H1 (cell line): ENCODE results near the gene THUMPD3. TPM values are rescaled to one million over a fixed set of nuclear protein-coding genes. Genes with fewer than 3 reads are reported as not detected.

ENCODE experiments used
- CTCF ChIA-PET: fragments of 300-600 bp; sonication (Branson Sonifier 250); formaldehyde crosslinking; loops from one replicate; lab custom pipeline; 2021; ENCODE audit not compliant: partially characterized antibody; lab: Charles Lee
- POLR2A ChIA-PET: fragments of 300-600 bp; sonication (Branson Sonifier 250); formaldehyde crosslinking; loops from one replicate; lab custom pipeline; 2021; ENCODE audit warnings: inconsistent platforms; ENCODE audit not compliant: partially characterized antibody; lab: Charles Lee
- DNase-seq, 2 experiments: peaks; one replicate each; pipeline versions ENCODE4 v3.0.0 to v3.0.0-alpha.2; 2010 to 2022; ENCODE audit warnings: low spot score in 2 of 2, low read depth in 1 of 2, mixed read lengths in 1 of 2
- FAIRE-seq: peaks from 2 replicates; lab custom pipeline; 2011; peaks lifted over from hg19 to GRCh38; lab: Jason Lieb, UNC
- H2AFZ ChIP-seq: 2 replicates; pipeline ENCODE4 v1.8.1; 2012; ENCODE audit warnings: low read length, inconsistent platforms
- H2AK5ac ChIP-seq: 2 replicates; pipeline ENCODE4 v1.6.1; 2013; ENCODE audit warnings: low read depth, low read length
- H2BK120ac ChIP-seq: replicated peaks from 2 replicates; pipeline ENCODE3; 2013; ENCODE audit warnings: low read depth, low read length, inconsistent platforms
- H2BK12ac ChIP-seq: 2 replicates; pipeline ENCODE4 v1.6.1; 2013; ENCODE audit warnings: low read depth, low read length
- H2BK15ac ChIP-seq: 2 replicates; pipeline ENCODE4 v1.6.1; 2013; ENCODE audit warnings: low read length
- H2BK20ac ChIP-seq: 2 replicates; pipeline ENCODE4 v1.6.1; 2013; ENCODE audit warnings: low read length
- H2BK5ac ChIP-seq: 2 replicates; pipeline ENCODE4 v1.6.1; 2013; ENCODE audit warnings: low read depth, low read length
- H3K14ac ChIP-seq: 2 replicates; pipeline ENCODE4 v1.6.1; 2013; ENCODE audit warnings: inconsistent platforms; ENCODE audit not compliant: insufficient read length
- H3K18ac ChIP-seq: 2 replicates; pipeline ENCODE4 v1.6.1; 2013; ENCODE audit warnings: low read length; ENCODE audit errors: extremely low read depth
- H3K23ac ChIP-seq: 2 replicates; pipeline ENCODE4 v1.6.1; 2013; ENCODE audit warnings: inconsistent platforms; ENCODE audit not compliant: insufficient read length
- H3K23me2 ChIP-seq: 2 replicates; pipeline ENCODE4 v1.6.1; 2013; ENCODE audit warnings: low read depth, low read length
- H3K27ac ChIP-seq: 2 replicates; pipeline ENCODE4 v1.6.1; 2011; ENCODE audit warnings: low read depth, low read length, inconsistent platforms
- H3K27me3 ChIP-seq, 4 experiments: replicated peaks in 1 of 4; 1 replicate in 1 of 4; 2 replicates in 3 of 4; pipeline versions ENCODE4 v1.6.1 to v1.8.1; 2011 to 2013; ENCODE audit warnings: low read length in 3 of 4, mild to moderate bottlenecking in 3 of 4, inconsistent platforms in 2 of 4, mixed read lengths in 2 of 4, moderate library complexity in 1 of 4; ENCODE audit not compliant: control insufficient read depth in 3 of 4, insufficient read depth in 3 of 4; ENCODE audit errors: extremely low read depth in 1 of 4
- H3K36me3 ChIP-seq, 4 experiments: 2 replicates each; pipeline versions ENCODE4 v1.6.1 to v1.8.1; 2011 to 2013; ENCODE audit warnings: mild to moderate bottlenecking in 4 of 4, low read length in 3 of 4, moderate library complexity in 2 of 4, control low read depth in 1 of 4, inconsistent platforms in 1 of 4; ENCODE audit not compliant: insufficient read depth in 4 of 4, control insufficient read depth in 2 of 4
- H3K4ac ChIP-seq: replicated peaks from 2 replicates; pipeline ENCODE3; 2013; ENCODE audit warnings: low read length, low read depth, mixed read lengths, inconsistent platforms; ENCODE audit not compliant: insufficient read length
- H3K4me1 ChIP-seq, 4 experiments: replicated peaks in 1 of 4; 1 replicate in 1 of 4; 2 replicates in 3 of 4; pipeline versions ENCODE4 v1.6.1 to v1.8.1; 2011 to 2013; ENCODE audit warnings: low read length in 3 of 4, inconsistent platforms in 2 of 4, mixed read lengths in 1 of 4; ENCODE audit not compliant: insufficient read depth in 4 of 4, control insufficient read depth in 3 of 4
- H3K4me2 ChIP-seq, 2 experiments: 2 replicates each; pipeline versions ENCODE4 v1.6.1 to v1.8.1; 2011 to 2013; ENCODE audit warnings: low read depth in 2 of 2, low read length in 2 of 2, control low read depth in 1 of 2, inconsistent platforms in 1 of 2, mild to moderate bottlenecking in 1 of 2; ENCODE audit not compliant: insufficient read depth in 1 of 2
- H3K4me3 ChIP-seq, 4 experiments: fragments of 200-600, 300-600 bp in 1 of 4; sonication (generic), shearing (Covaris generic), sonication (Bioruptor Twin) in 1 of 4; 2 replicates each; pipeline versions ENCODE4 v1.5.1 to v1.8.1; 2011 to 2016; ENCODE audit warnings: low read length in 4 of 4, low read depth in 3 of 4, control low read depth in 2 of 4, inconsistent platforms in 2 of 4, mild to moderate bottlenecking in 2 of 4, mixed read lengths in 1 of 4, moderate library complexity in 1 of 4; ENCODE audit not compliant: insufficient read depth in 2 of 4; ENCODE audit errors: extremely low read depth in 1 of 4
- H3K56ac ChIP-seq: replicated peaks from 2 replicates; pipeline ENCODE3; 2013; ENCODE audit warnings: low read depth, mild to moderate bottlenecking, mixed read lengths, low read length, inconsistent platforms; ENCODE audit not compliant: insufficient read length
- H3K79me1 ChIP-seq: 2 replicates; pipeline ENCODE4 v1.6.1; 2013; ENCODE audit warnings: low read depth, low read length, control low read depth
- H3K79me2 ChIP-seq, 2 experiments: 2 replicates each; pipeline versions ENCODE4 v1.6.1 to v1.8.1; 2012 to 2013; ENCODE audit warnings: low read length in 2 of 2, mild to moderate bottlenecking in 2 of 2, inconsistent platforms in 1 of 2; ENCODE audit not compliant: insufficient read depth in 2 of 2, control insufficient read depth in 1 of 2
- H3K9ac ChIP-seq, 4 experiments: replicated peaks in 1 of 4; 1 replicate in 1 of 4; 2 replicates in 3 of 4; pipeline versions ENCODE4 v1.6.1 to v1.8.1; 2011 to 2013; ENCODE audit warnings: low read depth in 3 of 4, low read length in 3 of 4, control low read depth in 2 of 4, mild to moderate bottlenecking in 2 of 4, moderate library complexity in 2 of 4, inconsistent platforms in 1 of 4; ENCODE audit errors: extremely low read depth in 1 of 4
- H3K9me3 ChIP-seq, 2 experiments: 2 replicates each; pipeline versions ENCODE4 v1.6.1 to v1.8.1; 2012 to 2013; ENCODE audit warnings: mild to moderate bottlenecking in 2 of 2, moderate library complexity in 2 of 2, control low read depth in 1 of 2, inconsistent platforms in 1 of 2, low read depth in 1 of 2, low read length in 1 of 2, mixed read lengths in 1 of 2; ENCODE audit not compliant: insufficient read depth in 2 of 2
- H4K20me1 ChIP-seq, 2 experiments: replicated peaks in 1 of 2; 2 replicates each; pipeline versions ENCODE3 to v1.8.1; 2011 to 2013; ENCODE audit warnings: inconsistent platforms in 2 of 2, low read length in 2 of 2, mild to moderate bottlenecking in 1 of 2; ENCODE audit not compliant: insufficient read depth in 2 of 2, control insufficient read depth in 1 of 2
- H4K5ac ChIP-seq: 2 replicates; pipeline ENCODE4 v1.6.1; 2013; ENCODE audit warnings: low read length, low read depth, mixed read lengths, inconsistent platforms; ENCODE audit not compliant: insufficient read length
- H4K8ac ChIP-seq: 2 replicates; pipeline ENCODE4 v1.8.0; 2013; ENCODE audit warnings: mild to moderate bottlenecking, moderate library complexity, low read length, inconsistent platforms; ENCODE audit not compliant: insufficient read depth; ENCODE audit errors: extremely low read depth
- H4K91ac ChIP-seq: replicated peaks from 2 replicates; pipeline ENCODE3; 2013; ENCODE audit warnings: low read length, mixed read lengths, inconsistent platforms; ENCODE audit not compliant: insufficient read length
- CHD1 ChIP-seq: IDR thresholded peaks from 2 replicates; pipeline ENCODE4 v1.6.1; 2012; ENCODE audit warnings: low read depth, low read length, improper control_type of control experiment
- GABPA ChIP-seq: IDR thresholded peaks from 2 replicates; pipeline ENCODE4 v1.6.1; 2011; ENCODE audit warnings: mild to moderate bottlenecking, low read length, moderate library complexity, borderline replicate concordance; ENCODE audit not compliant: insufficient read depth
- KDM4A ChIP-seq: IDR thresholded peaks from one replicate; pipeline ENCODE4 v1.7.1; 2012; ENCODE audit warnings: low read depth, mild to moderate bottlenecking, moderate library complexity, low read length, inconsistent platforms; ENCODE audit not compliant: severe bottlenecking
- NRF1 ChIP-seq: IDR thresholded peaks from 2 replicates; pipeline ENCODE4 v1.6.1; 2011; ENCODE audit warnings: mild to moderate bottlenecking, low read depth, low read length, improper control_type of control experiment
- RFX5 ChIP-seq: IDR thresholded peaks from 2 replicates; pipeline ENCODE4 v1.6.1; 2011; ENCODE audit warnings: low read depth, low read length, improper control_type of control experiment, borderline replicate concordance
- SAP30 ChIP-seq: fragments of 300-600 bp; sonication (generic); IDR thresholded peaks from 2 replicates; pipeline ENCODE4 v1.7.1; 2012; ENCODE audit warnings: low read length, moderate library complexity, mild to moderate bottlenecking, inconsistent platforms; ENCODE audit not compliant: insufficient read depth, insufficient replicate concordance
- SP4 ChIP-seq: IDR thresholded peaks from 2 replicates; pipeline ENCODE4 v1.6.1; 2012; ENCODE audit warnings: low read length, inconsistent platforms
- TCF12 ChIP-seq: IDR thresholded peaks from 2 replicates; pipeline ENCODE4 v1.6.1; 2011; ENCODE audit warnings: low read depth, mild to moderate bottlenecking, low read length
- ZNF274 ChIP-seq: IDR thresholded peaks from 2 replicates; pipeline ENCODE4 v1.7.0; 2012; ENCODE audit warnings: low read length, borderline replicate concordance; ENCODE audit errors: extremely low read depth
- WGBS, 2 experiments: shearing (Covaris generic) in 1 of 2; methylation state at CpG; one replicate each; pipeline versions ENCODE4 v1.1.6 to v1.1.7; 2013 to 2015; ENCODE audit warnings: low lambda C conversion rate in 2 of 2, mixed read lengths in 2 of 2, inconsistent platforms in 1 of 2, low coverage in 1 of 2, missing lambda C conversion rate in 1 of 2; ENCODE audit not compliant: insufficient replicate concordance in 2 of 2, insufficient coverage in 1 of 2, insufficient read length in 1 of 2; ENCODE audit errors: extremely low coverage in 1 of 2, missing lambda C conversion rate in 1 of 2; 5-methylcytosine and 5-hydroxymethylcytosine counted together
- polyA plus RNA-seq, 7 experiments: library from polyadenylated mRNA; depleted of rRNA in 3 of 7; stranded (reverse) in 5 of 7; unstranded in 2 of 7; fragments of >200 nt in 5 of 7; fragments of 200-250 nt in 2 of 7; gene quantifications; 1 replicate in 5 of 7; 2 replicates in 1 of 7; 4 replicates in 1 of 7; pipeline versions ENCODE4 v1.2.1 to v1.2.3, GENCODE V29; 2011 to 2013; ENCODE audit warnings: missing spikeins in 2 of 7, mixed read lengths in 2 of 7
- total RNA-seq: library from RNA; stranded (reverse); fragmentation: NEBNext Ultra II Directional; extraction: Animal tissue kit (Norgen Biotek cat#: 25700); gene quantifications from 2 replicates; pipeline ENCODE4 v1.2.1, GENCODE V29; 2021
- TF ChIP-seq, protein P1 (sequence below): IDR thresholded peaks from 2 replicates; pipeline ENCODE4 v1.6.1; 2011; ENCODE audit warnings: low read depth, mild to moderate bottlenecking, low read length; ENCODE audit not compliant: insufficient read depth

The THUMPD3 gene
- total and polyA plus RNA-seq, 2 of the 8 experiments (the other 6 are each of a cell fraction or from before 2014, with no cell fraction given), result 26.7 to 68.9 TPM

DNA sequence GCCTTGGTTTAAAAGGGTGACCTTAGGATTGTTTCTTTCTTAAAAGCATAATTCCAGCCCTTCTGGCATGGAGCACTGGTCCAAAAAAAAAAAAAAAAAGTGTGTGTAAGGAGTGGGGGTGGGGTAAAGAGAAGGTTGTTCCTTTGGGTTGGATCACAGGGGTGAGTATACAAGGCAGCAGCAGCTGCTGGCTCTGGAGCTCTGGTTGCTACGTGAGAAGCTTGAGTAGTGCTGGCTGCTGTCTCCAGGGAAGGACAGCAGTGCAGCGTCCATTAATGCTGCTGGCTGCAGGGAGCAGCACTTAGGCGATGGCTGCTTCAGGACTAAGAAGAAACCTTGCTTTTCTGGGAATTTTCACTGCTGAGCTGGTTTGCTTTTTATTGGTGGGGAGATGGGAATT, 36.9 kb downstream of the THUMPD3 start:
- H2BK15ac ChIP-seq, result no peak overlapping the region
- no peak overlapping the region for H3K23ac ChIP-seq
- POLR2A ChIA-PET, result interaction anchor here (0.9 to 10.0 kb wide), 12 partner anchors 8 to 48 kb away, joined by 3 to 300 read pairs (median 4); partner anchors contain the start of gene THUMPD3
- H4K5ac ChIP-seq, result peak overlapping the region; percentile 45
- H3K23me2 ChIP-seq, result peaks cover 16% of the 10 kb centered on the region
- no peak overlapping the region for H2AK5ac ChIP-seq
- WGBS, 2 experiments, result 2% methylated on average over 3 of the region's 3 CpGs; no CpG with 5 or more reads in 1 of the 2 experiments
- peak overlapping the region; percentile 67; the same call in 1 of the 2 replicates for H3K27ac ChIP-seq
- no peak overlapping the region for H3K14ac ChIP-seq
- no peak overlapping the region for H4K91ac ChIP-seq
- H3K27me3 ChIP-seq, result no peaks in the 10 kb centered on the region
- peaks cover 72 to 86% of the 10 kb centered on the region in 2 experiments for H3K79me2 ChIP-seq
- peaks cover 8 to 33% (median 16%) of the 10 kb centered on the region in 4 experiments; a peak in 6 of 7 replicates for H3K4me1 ChIP-seq
- peak overlapping the region; percentile 95 to 99 (median 98) for H3K4me3 ChIP-seq
- no peak overlapping the region for H2BK120ac ChIP-seq
- no peak overlapping the region for H2BK5ac ChIP-seq
- H3K9ac ChIP-seq, result peak overlapping the region in 3 of 4 experiments; percentile 14 to 99 (median 66); a peak in 4 of 7 replicates
- no peak overlapping the region for H4K8ac ChIP-seq
- no peak overlapping the region for H2AFZ ChIP-seq
- FAIRE-seq, result peak; percentile 68
- H3K56ac ChIP-seq, result no peak overlapping the region
- peaks cover 9 to 15% of the 10 kb centered on the region in 2 experiments for H4K20me1 ChIP-seq
- H2BK12ac ChIP-seq, result no peak overlapping the region
- H3K18ac ChIP-seq, result no peak overlapping the region; the same call in 1 of the 2 replicates
- no peaks in the 10 kb centered on the region for H3K79me1 ChIP-seq
- H2BK20ac ChIP-seq, result no peak overlapping the region
- H3K36me3 ChIP-seq, result peaks cover 0 to 7% (median 3%) of the 10 kb centered on the region in 4 experiments; a peak in 5 of 8 replicates
- CTCF ChIA-PET, result interaction anchor here (0.6 to 2.1 kb wide), 6 partner anchors 22 to 87 kb away, joined by 3 to 7 read pairs (median 4); no protein-coding TSS in a partner anchor
- peak overlapping the region; percentile 78 to 89 for H3K4me2 ChIP-seq
- DNase-seq, result peak in 1 of 2 experiments; percentile 49
- no peaks in the 10 kb centered on the region for H3K9me3 ChIP-seq
- no peak overlapping the region for H3K4ac ChIP-seq
- TF ChIP-seq TCF12 (0 out of 2 replicates have a peak, but pooled peaks have one; percentile 49), KDM4A (no peak), SAP30 (peak; percentile 55), CHD1 (no peak), GABPA (no peak), NRF1 (no peak), ZNF274 (no peak), RFX5 (no peak), SP4 (peak; percentile 63; the same call in 1 of the 2 replicates)
- TF ChIP-seq, protein P1, sequence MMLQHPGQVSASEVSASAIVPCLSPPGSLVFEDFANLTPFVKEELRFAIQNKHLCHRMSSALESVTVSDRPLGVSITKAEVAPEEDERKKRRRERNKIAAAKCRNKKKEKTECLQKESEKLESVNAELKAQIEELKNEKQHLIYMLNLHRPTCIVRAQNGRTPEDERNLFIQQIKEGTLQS, result no peak
